Upper lobe of right lung (tissue), 1 donor: ENCODE results near the gene AK9. TPM values are rescaled to one million over a fixed set of nuclear protein-coding genes. Genes with fewer than 3 reads are reported as not detected.
A peak's percentile ranks its signal among the peaks of the same experiment; 100 is the strongest.

Experiments used
- ATAC-seq: fragments of 200-7000 bp; cut with Tn5 transposase; one replicate; pipeline ENCODE4 v1.9.1; 2020; ENCODE audit warnings: mild to moderate bottlenecking, moderate library complexity
- DNase-seq: peaks from one replicate; pipeline ENCODE4 v3.0.0-alpha.2; 2020
- H3K27ac ChIP-seq: fragments of 200-600 bp; one replicate; pipeline ENCODE4 v1.8.0; 2022
- H3K27me3 ChIP-seq: fragments of 200-600 bp; one replicate; pipeline ENCODE4 v1.8.0; 2022; ENCODE audit warnings: mild to moderate bottlenecking
- H3K36me3 ChIP-seq: fragments of 200-600 bp; one replicate; pipeline ENCODE4 v1.8.0; 2022
- H3K4me1 ChIP-seq: fragments of 200-600 bp; one replicate; pipeline ENCODE4 v1.8.0; 2022
- H3K4me3 ChIP-seq: fragments of 200-600 bp; one replicate; pipeline ENCODE4 v1.8.0; 2022; ENCODE audit warnings: mild to moderate bottlenecking
- H3K9me3 ChIP-seq: fragments of 200-600 bp; one replicate; pipeline ENCODE4 v1.8.0; 2022
- intact Hi-C: fragments of 100-400 bp; cut with DNase I; formaldehyde crosslinking; loops from one replicate; pipeline ENCODE4 v1.11.0; 2022
- total RNA-seq: library from RNA; stranded (reverse); fragmentation: NEBNext Ultra II Directional; extraction: Animal tissue kit (Norgen Biotek cat#: 25700); gene quantifications from one replicate; pipeline ENCODE4 v1.2.1, GENCODE V29; 2021
- TF ChIP-seq, protein P1 (sequence below): fragments of 200-600 bp; IDR thresholded peaks from one replicate; pipeline ENCODE4 v1.8.0; 2022; ENCODE audit warnings: antibody characterized with exemption
- donor health status: DM: no; HTN: yes; CAD: no; lungs with severe emphysema.

The AK9 gene
- total RNA-seq, 1 donor from 2014 or later = 8.8 TPM

DNA sequence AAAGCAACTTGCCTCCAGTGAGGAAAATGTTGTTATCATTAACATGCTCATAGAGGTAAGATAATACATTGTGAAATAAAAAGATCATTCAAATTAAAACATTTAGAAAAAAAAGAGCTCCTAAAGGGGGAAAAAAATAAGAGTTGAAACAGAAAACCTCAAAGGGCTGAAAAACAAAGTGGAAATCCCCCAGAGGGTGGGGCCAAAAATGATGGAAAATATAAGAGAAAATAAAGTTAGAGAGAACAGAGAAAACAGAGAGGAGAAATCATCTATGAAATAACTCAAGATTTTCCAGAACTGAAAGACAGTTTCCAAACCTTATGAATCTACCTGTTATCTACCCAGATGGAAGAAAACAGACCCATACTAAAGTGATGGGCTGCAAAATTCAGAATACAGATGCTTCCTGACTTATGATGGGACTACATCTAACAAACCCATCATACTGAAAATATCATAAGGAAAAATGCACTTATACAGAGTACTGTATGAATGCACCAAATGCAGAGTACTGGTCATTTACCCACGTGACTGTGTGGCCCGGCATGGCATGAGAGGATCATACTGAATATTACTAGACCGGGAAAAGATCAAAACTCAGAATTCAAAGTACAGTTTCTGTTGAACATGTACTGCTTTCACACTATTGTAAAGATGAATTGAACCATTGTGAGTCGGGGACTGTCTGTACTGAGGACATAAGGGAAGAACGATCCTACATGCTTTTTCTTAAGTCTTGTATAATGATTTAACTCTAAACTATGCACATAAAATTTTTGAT lies 212.0 kb downstream of the AK9 start:
- no peak overlapping the region for H3K27ac ChIP-seq
- TF ChIP-seq, protein P1, sequence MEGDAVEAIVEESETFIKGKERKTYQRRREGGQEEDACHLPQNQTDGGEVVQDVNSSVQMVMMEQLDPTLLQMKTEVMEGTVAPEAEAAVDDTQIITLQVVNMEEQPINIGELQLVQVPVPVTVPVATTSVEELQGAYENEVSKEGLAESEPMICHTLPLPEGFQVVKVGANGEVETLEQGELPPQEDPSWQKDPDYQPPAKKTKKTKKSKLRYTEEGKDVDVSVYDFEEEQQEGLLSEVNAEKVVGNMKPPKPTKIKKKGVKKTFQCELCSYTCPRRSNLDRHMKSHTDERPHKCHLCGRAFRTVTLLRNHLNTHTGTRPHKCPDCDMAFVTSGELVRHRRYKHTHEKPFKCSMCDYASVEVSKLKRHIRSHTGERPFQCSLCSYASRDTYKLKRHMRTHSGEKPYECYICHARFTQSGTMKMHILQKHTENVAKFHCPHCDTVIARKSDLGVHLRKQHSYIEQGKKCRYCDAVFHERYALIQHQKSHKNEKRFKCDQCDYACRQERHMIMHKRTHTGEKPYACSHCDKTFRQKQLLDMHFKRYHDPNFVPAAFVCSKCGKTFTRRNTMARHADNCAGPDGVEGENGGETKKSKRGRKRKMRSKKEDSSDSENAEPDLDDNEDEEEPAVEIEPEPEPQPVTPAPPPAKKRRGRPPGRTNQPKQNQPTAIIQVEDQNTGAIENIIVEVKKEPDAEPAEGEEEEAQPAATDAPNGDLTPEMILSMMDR = no peak
- H3K36me3 ChIP-seq = peaks cover 51% of the 10 kb centered on the region
- intact Hi-C loops = no loop called here
- H3K4me1 ChIP-seq = peaks cover 42% of the 10 kb centered on the region
- H3K9me3 ChIP-seq = no peaks in the 10 kb centered on the region
- no peaks in the 10 kb centered on the region for H3K27me3 ChIP-seq
- ATAC-seq (no peak), DNase-seq (no peak)
- H3K4me3 ChIP-seq = peak overlapping the region; percentile 23

- Histone ChIP-seq H3K27ac (no peak overlapping the region), H3K9me3 (no peaks in the 10 kb centered on the region), H3K36me3 (peaks cover 58% of the 10 kb centered on the region), H3K27me3 (no peaks in the 10 kb centered on the region), H3K4me3 (no peak overlapping the region), H3K4me1 (peaks cover 42% of the 10 kb centered on the region)
- no peak for ATAC-seq
- intact Hi-C loops = no loop called here
- TF ChIP-seq, protein P1 = no peak
- DNase-seq = no peak
These were observed 212.7 kb downstream of the AK9 start for GRCh38 chr6:109478222-109478805.

- Histone ChIP-seq H3K27ac (no peak overlapping the region), H3K27me3 (no peaks in the 10 kb centered on the region), H3K4me1 (peaks cover 42% of the 10 kb centered on the region), H3K4me3 (no peak overlapping the region), H3K36me3 (peaks cover 64% of the 10 kb centered on the region), H3K9me3 (no peaks in the 10 kb centered on the region)
- no peak for DNase-seq
- TF ChIP-seq, protein P1 = no peak
- intact Hi-C loops = no loop called here
- ATAC-seq = no peak
These were observed 213.3 kb downstream of the AK9 start for GRCh38 chr6:109477725-109478124.

- DNase-seq (no peak), ATAC-seq (no peak)
- Histone ChIP-seq H3K27ac (no peak overlapping the region), H3K9me3 (no peaks in the 10 kb centered on the region), H3K27me3 (no peaks in the 10 kb centered on the region), H3K4me1 (peaks cover 42% of the 10 kb centered on the region), H3K4me3 (no peak overlapping the region), H3K36me3 (peaks cover 70% of the 10 kb centered on the region)
- intact Hi-C loops = no loop called here
- TF ChIP-seq, protein P1 = no peak
These were observed 213.8 kb downstream of the AK9 start for GRCh38 chr6:109477184-109477583.

DNA sequence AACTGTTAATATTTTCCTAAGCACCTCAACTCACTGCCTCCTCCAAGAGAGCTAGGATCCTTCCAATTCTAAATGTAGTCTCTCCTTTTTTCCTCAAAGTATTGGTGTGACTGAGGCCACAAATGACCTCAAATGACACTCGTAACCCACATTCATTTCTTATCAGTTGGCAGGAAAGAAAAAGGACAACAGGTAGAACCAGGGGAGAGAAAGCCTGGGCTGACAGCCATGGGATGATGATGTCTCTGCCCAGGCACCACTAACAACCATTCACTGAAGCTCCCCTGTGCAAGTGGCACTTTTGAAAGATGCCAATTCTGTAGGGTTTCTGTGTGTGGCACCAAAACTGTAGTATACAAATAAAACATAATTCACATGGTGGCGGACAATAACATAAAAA lies 215.4 kb downstream of the AK9 start:
- no peak for ATAC-seq
- no peaks in the 10 kb centered on the region for H3K27me3 ChIP-seq
- intact Hi-C loops = no loop called here

More for the DNA sequence above, 215.4 kb downstream of the AK9 start:
- peaks cover 79% of the 10 kb centered on the region for H3K36me3 ChIP-seq
- TF ChIP-seq, protein P1 = no peak
- no peak for DNase-seq
- H3K9me3 ChIP-seq = no peaks in the 10 kb centered on the region
- H3K4me1 ChIP-seq = peaks cover 26% of the 10 kb centered on the region
- no peak overlapping the region for H3K4me3 ChIP-seq
- no peak overlapping the region for H3K27ac ChIP-seq
